C4-2B (cell line): ENCODE results near the gene SOBP.

Source experiments
- H3K27ac ChIP-seq: fragments of 450-650 bp; 2 replicates; pipeline ENCODE4 v1.5.1; 2017
- CTCF ChIP-seq: fragments of 450-650 bp; conservative IDR thresholded peaks from 2 replicates; pipeline ENCODE4 v1.5.1; 2017; ENCODE audit warnings: mild to moderate bottlenecking
- ZFX ChIP-seq: fragments of 450-650 bp; IDR thresholded peaks from 2 replicates; pipeline ENCODE4 v1.6.1; 2017

Gene SOBP

GRCh38 chr6:107491138-107491609 is 1.3 kb downstream of the SOBP start:
- TF ChIP-seq ZFX (no peak), CTCF (no peak)
- no peak overlapping the region; the same call in 1 of the 2 replicates for H3K27ac ChIP-seq

GRCh38 chr6:107491760-107492660 is 2.1 kb downstream of the SOBP start:
- no peak overlapping the region for H3K27ac ChIP-seq
- TF ChIP-seq CTCF (no peak), ZFX (no peak)

GRCh38 chr6:107493158-107494057 is 3.5 kb downstream of the SOBP start:
- no peak for TF ChIP-seq ZFX

GRCh38 chr6:107495196-107495643 is 5.3 kb downstream of the SOBP start:
- H3K27ac ChIP-seq: peak overlapping the region; percentile 33; the same call in 1 of the 2 replicates
- TF ChIP-seq ZFX (no peak), CTCF (no peak)

More at GRCh38 chr6:107493158-107494057, 3.5 kb downstream of the SOBP start:
- H3K27ac ChIP-seq: no peak overlapping the region

- no peak for TF ChIP-seq ZFX
- no peak for TF ChIP-seq CTCF
- no peak overlapping the region for H3K27ac ChIP-seq
Observed at GRCh38 chr6:107495971-107496370, 6.1 kb downstream of the SOBP start.

GRCh38 chr6:107496892-107497684 is 7.2 kb downstream of the SOBP start:
- TF ChIP-seq CTCF (no peak), ZFX (no peak)
- H3K27ac ChIP-seq: no peak overlapping the region
